Eye (tissue), 1 donor: ENCODE data around the gene FMOD.
A peak's percentile ranks its signal among the peaks of the same experiment; 100 is the strongest.
"Not testable (repeated sequence)": the region's sequence is repeated elsewhere in the genome, so short reads cannot be mapped to it uniquely, and the experiment has no call there.

Experiments used
- DNase-seq: peaks from one replicate; pipeline ENCODE4 v3.0.0-alpha.2; 2015

Gene FMOD

DNA sequence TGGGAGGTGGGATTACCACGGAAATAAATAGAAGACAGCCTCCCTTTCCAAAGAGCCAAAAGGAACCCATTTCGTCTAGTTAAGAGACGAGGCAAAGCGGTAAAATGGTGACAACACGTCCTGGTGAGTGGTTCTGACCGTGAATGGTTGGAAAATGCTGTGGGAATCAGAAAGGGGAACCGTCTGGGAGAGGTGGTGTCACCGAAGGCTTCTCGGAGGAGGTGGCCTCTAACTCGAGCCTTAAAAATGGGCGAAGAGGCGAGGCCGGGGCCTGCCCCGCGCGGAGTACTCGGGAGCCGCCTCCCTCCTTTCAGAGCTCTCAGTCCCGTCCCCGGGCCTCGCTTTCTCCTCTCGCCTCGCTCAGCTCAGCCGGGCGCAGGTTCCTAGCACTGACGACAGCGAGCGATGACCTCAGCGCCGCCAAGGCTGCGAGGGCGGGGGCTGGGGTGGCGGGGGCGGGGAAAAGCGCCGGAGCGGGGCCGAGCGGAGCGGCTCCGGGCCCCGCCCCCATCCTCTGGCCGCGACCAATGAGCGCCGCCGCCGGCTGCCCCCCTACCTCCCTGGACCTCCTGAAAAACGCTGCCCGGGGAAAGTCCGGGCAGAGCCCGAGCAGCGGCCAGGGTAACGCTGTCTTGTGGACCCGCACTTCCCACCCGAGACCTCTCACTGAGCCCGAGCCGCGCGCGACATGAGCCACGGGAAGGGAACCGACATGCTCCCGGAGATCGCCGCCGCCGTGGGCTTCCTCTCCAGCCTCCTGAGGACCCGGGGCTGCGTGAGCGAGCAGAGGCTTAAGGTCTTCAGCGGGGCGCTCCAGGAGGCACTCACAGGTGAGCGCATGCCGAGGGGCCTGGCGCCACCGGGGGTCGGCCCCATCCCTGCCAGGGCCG is 45.8 kb downstream of the FMOD start, which contains the start of gene BTG2:
TSS of gene BTG2 (plus strand) at position 601 of the 890 bp plus-strand sequence. CDS start at position 689, 88 bp downstream.
- peak; percentile 96 for DNase-seq

DNA sequence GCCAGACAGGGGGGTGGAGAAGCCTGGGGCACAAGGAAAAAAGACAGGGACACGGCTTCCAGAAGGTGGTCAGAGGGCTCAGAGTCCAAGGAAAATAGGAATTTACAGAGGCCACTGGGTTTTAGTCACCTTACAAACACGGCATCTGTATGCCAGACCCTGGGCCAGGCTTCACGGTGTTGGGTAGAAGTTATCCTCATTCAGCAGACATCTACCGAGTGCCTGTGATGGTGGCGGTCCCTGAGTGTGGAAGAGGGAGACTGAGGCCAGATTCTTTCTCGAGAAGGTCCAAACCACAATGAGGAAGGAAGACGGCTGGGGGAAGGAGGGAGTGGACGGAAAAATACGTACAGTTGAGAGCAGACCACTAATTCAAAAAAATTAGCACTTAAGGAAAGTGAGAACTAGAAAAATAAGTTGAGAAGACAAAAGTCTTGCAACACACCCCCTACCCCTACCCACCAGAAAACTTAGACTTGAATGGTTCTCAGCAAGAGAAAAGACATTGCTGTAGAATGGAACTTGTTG is 46.5 kb downstream of the FMOD start:
- DNase-seq = no peak

DNA sequence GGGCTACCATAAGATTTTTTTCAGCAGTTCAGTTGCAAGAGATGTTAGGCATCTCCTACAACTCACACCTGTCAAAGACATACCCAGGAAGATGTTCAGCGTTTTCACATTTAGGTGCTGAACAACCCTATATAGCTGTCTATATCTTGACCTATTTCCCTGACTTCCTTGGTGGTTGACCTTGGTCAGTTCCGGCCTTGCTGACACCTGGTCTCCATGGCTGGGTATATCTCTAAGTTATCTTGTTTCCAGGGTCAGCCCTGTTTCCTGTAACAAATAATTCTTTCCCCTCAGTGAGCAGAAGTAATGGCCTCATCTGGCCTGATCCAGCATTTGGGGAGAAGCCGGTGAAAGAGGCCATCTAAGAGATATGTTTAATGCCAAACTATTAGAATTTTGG is 48.0 kb downstream of the FMOD start:
- no peak for DNase-seq

DNA sequence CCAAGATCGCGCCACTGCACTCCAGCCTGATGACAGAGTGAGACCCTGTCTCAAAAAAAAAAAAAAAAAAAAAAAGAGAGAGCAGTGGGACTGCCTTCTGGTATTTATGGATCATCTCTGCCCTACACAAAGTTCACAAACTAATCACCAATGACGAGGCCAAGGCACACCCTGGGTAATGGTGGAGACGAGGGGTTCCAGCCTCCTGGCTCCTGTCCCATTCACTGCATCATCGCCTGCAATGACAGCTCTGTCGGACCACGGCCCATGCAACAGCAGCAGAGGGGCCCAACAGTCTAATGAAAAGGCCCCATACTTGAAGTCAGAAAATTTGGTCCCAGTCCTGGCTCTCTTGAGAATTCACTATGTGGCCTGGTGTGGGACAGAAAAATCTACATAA is 48.5 kb downstream of the FMOD start:
- DNase-seq = no peak

DNA sequence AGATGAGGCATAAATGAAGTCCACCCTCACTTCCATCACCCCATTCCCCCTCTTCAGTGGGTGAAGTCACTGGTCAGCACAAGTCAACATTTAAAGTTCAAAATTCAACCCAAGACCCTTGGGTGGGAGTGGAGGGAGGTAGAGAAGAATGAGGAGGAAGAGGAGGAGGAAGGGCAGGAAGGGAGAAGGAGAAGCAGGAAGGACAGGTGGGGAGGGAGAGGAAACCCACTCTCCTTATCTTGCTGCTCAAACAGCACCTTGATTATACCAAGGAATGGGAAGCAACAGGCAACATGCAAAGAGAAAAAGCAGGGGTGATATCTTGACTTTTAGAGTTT is 49.6 kb downstream of the FMOD start:
- no peak for DNase-seq

DNA sequence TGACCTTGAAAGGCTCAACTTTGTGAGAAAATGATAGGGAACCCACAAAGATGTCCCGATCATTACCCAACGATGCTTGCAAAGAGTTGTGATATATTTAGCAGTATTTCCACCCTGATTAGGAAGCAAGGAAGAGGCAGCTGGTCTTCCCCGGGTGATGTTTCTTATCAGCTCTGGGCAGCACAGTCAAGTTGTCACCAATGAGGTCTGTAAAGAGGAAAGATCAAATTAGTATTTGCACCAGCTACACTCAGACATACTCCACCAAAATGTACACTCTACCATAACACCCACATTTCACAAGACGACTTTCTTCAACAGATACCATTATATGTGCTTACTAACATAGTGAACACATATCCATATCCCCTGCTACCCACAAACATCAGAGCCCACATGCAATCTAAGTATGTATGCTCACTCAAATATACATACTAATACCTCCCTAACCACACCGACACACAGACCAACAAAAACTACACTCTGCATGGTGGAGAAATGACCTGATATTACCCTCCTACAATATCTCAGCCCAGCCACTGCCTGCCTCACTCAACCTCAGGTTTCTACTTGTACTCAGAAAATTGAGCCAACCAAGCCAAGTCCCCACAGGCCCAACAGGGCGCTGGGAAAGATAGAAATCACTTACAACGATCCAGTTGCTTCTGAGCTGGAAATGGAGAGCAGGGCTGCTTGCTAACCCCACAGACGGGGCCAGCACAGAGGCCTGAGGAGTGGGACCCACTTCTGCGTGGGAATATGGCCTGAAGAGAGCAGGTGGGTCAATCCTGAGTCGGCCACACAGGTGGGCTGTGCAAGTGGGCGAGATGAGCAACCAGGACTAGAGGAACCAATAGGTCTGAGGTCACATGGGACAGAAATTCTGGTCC is 50.2 kb downstream of the FMOD start:
- DNase-seq = no peak

DNA sequence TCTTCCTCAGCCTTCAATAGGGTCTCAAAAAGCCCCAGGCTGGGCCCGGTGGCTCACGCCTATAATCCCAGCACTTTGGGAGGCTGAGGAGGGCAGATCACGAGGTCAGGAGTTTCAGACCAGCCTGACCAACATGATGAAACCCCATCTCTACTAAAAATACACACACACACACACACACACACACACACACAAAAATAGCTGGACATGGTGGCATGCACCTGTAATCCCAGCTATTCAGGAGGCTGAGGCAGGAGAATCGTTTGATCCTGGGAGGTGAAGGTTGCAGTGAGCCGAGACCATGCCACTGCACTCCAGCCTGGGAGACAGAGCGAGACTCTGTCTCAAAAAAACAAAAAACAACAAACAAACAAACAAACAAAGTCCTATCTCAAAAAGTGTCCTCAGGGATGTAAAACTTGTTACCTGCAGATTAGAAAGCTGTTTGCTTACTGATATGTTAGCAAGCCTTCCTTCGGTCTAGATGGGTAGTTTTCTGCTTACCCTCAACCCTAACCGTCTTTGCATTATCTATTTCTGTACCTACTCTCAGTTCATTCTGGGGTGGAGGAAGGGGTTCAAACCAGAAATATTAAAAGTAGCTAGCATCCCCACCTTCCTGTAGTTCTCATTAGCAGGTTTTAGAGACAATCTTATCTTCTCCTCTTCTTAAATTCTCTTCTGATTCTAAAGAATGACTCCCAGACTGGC is 51.0 kb downstream of the FMOD start:
- not testable (repeated sequence) for DNase-seq

GRCh38 chr1:203299169-203299568 is 51.8 kb downstream of the FMOD start:
- no peak for DNase-seq

DNA sequence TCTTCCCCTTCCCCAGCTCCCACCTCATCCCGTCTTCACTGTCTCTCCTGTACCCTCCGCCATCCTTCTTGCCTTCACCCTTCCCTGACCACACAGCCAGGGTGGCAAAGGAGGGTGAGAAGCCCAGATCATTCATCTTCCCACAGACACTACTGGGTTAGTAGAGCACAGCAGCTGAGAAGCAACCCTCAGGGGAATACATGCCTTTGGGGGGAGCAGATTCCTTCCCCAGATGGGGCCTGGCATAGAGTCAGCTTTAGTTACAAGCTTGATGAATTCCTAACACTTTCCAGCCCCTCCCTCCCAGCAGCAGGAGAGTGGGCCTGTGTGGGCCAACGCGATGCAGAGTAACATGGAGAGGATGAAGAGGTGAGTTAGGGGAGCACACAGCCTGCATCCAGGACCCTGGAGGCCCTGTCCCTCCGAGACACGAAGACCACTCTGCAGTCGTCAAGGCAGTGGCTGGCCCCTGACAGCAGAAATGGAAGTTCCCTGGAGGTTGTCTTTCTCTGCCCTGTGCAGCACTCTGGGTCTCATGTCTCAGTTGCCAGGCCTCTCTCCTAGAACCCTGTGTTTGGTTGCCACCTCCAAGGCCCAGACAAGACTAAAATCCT is 54.4 kb downstream of the FMOD start:
- DNase-seq = peak; percentile 74

DNA sequence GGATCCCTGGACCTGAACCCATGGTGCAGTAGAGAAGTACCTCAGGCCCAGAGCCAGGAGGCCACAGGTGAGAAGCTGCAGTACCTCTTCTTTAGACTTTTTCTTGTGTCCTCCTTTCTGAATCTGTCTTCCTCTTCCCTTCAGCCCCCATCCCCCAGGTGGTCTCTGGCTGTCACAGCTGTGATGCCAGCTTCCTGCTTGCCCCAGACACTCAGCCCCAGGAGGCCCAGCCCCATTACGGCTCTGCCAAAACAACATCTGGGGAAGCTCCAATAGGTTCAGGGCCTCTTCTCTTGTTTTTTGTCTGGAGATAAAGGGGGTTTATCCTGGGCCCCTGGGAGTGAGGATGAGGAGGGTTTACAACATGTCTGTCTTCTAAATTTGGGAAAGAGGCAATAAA is 55.1 kb downstream of the FMOD start:
- no peak for DNase-seq

- peak; percentile 61 for DNase-seq
Measured at GRCh38 chr1:203291201-203292096, 59.5 kb downstream of the FMOD start.
